Esophagus squamous epithelium (tissue), 4 donors: ENCODE data around the gene PSMD8.

Experiments used
- CTCF ChIP-seq, 6 experiments: fragments of 450-650 bp in 4 of 6; fragments of 200-600 bp in 2 of 6; sonication (generic) in 2 of 6; IDR thresholded peaks; one replicate each; pipeline ENCODE4 v1.5.1; 2016 to 2019; ENCODE audit warnings: antibody characterized with exemption in 6 of 6, mild to moderate bottlenecking in 4 of 6, moderate library complexity in 4 of 6
- POLR2A ChIP-seq, 4 donors: fragments of 450-650 bp; IDR thresholded peaks; one replicate each; pipeline ENCODE4 v1.6.1; 2017; ENCODE audit warnings: antibody characterized with exemption in 4 of 4, mild to moderate bottlenecking in 4 of 4, moderate library complexity in 3 of 4

DNA sequence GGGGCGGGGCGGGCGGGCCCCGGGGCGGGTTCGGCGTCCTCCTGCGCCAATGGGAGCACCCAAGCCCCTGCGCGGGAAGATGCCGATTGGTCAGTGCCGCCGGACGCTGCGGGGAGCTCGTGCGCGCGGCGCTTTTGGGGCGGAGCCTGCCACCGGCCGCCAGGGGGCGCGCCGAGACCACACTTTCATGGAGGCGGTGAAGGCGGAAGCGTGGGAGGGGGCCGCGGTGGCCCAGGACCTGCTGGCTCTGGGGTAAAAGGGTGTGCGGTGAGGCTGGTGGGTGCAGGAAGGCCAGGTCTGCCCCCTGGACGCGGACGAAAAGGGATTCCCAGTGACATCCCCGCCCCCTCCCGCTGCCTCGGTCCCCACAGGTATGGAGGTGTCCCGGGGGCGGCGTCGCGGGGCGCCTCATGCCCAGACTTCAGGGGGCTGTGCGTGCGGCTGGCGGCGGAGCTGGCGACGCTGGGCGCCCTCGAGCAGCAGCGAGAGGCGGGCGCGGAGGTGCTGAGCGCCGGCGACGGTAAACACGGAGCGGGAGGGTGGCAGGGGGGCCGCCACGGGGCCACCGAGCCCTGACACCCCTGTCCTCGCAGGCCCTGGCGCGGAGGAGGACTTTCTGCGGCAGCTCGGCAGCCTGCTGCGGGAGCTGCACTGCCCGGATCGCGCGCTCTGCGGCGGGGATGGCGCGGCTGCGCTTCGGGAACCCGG lies 28.8 kb downstream of the PSMD8 start, which contains the start of gene FAM98C:
- TF ChIP-seq POLR2A (IDR thresholded peaks at IDR 0.05) (peak in 2 of 4 donors; percentile 9 to 58), CTCF (IDR thresholded peaks at IDR 0.05) (peak; percentile 96 to 100 (median 99))
